Smooth muscle cell (in vitro differentiated cells): ENCODE measurements around the gene WNT6. TPM values are rescaled to one million over a fixed set of nuclear protein-coding genes. Genes with fewer than 3 reads are reported as not detected.

ENCODE experiments used
- DNase-seq: peaks from one replicate; lab custom pipeline; 2025; ENCODE audit not compliant: unreplicated experiment; lab: John Stamatoyannopoulos, UW
- H2AFZ ChIP-seq: fragments of 200-600 bp; sonication (generic); 2 replicates; pipeline ENCODE4 v1.6.0; 2016; ENCODE audit warnings: antibody characterized with exemption, low read depth, mild to moderate bottlenecking
- H3F3A ChIP-seq: fragments of 200-600 bp; sonication (generic); 2 replicates; pipeline ENCODE4 v1.6.0; 2017; ENCODE audit warnings: antibody characterized with exemption, low read depth
- H3K27ac ChIP-seq: fragments of 200-600 bp; sonication (generic); 2 replicates; pipeline ENCODE4 v1.5.1; 2016; ENCODE audit warnings: low read depth, mild to moderate bottlenecking
- H3K27me3 ChIP-seq: fragments of 200-600 bp; sonication (generic); 2 replicates; pipeline ENCODE4 v1.6.1; 2016; ENCODE audit warnings: low read depth, mild to moderate bottlenecking
- H3K36me3 ChIP-seq: fragments of 200-600 bp; sonication (generic); 2 replicates; pipeline ENCODE4 v1.5.1; 2016; ENCODE audit warnings: low read depth
- H3K4me1 ChIP-seq: fragments of 200-600 bp; sonication (generic); 2 replicates; pipeline ENCODE4 v1.5.1; 2016; ENCODE audit warnings: low read depth
- H3K4me2 ChIP-seq: fragments of 200-600 bp; sonication (generic); 2 replicates; pipeline ENCODE4 v1.6.0; 2016; ENCODE audit warnings: mild to moderate bottlenecking
- H3K4me3 ChIP-seq: fragments of 200-600 bp; sonication (generic); 2 replicates; pipeline ENCODE4 v1.5.1; 2016; ENCODE audit warnings: mild to moderate bottlenecking
- H3K79me2 ChIP-seq: fragments of 200-600 bp; sonication (generic); 2 replicates; pipeline ENCODE4 v1.6.0; 2016; ENCODE audit warnings: low read depth, mild to moderate bottlenecking
- H3K9ac ChIP-seq: fragments of 200-600 bp; sonication (generic); 2 replicates; pipeline ENCODE4 v1.6.0; 2016; ENCODE audit warnings: low read depth
- H3K9me3 ChIP-seq: fragments of 200-600 bp; sonication (generic); replicated peaks from 2 replicates; pipeline ENCODE4 v1.5.1; 2016; ENCODE audit warnings: low read depth
- H4K20me1 ChIP-seq: fragments of 200-600 bp; sonication (generic); 2 replicates; pipeline ENCODE4 v1.6.0; 2016; ENCODE audit warnings: low read depth
- CTCF ChIP-seq: fragments of 200-600 bp; sonication (generic); IDR thresholded peaks from 2 replicates; pipeline ENCODE4 v1.5.1; 2017; ENCODE audit warnings: borderline replicate concordance, mild to moderate bottlenecking, antibody characterized with exemption; ENCODE audit not compliant: insufficient read depth, poor library complexity, severe bottlenecking
- WGBS: methylation state at CpG from one replicate; pipeline ENCODE4 v1.1.7; 2016; ENCODE audit warnings: low lambda C conversion rate; 5-methylcytosine and 5-hydroxymethylcytosine counted together
- polyA plus RNA-seq: library from polyadenylated mRNA; unstranded; fragments of >200 nt; fragmentation: Nextera tagmentation; extraction: Ambion mirVana; gene quantifications from 2 replicates; pipeline ENCODE4 v1.2.1, GENCODE V29; 2016
- total RNA-seq: library from RNA; depleted of rRNA; stranded (reverse); fragments of >200 nt; gene quantifications from 2 replicates; pipeline ENCODE4 v1.2.3, GENCODE V29; 2014

Gene WNT6
- total and polyA plus RNA-seq, 2 experiments from 2014 or later: 7.9 to 12.1 TPM

DNA sequence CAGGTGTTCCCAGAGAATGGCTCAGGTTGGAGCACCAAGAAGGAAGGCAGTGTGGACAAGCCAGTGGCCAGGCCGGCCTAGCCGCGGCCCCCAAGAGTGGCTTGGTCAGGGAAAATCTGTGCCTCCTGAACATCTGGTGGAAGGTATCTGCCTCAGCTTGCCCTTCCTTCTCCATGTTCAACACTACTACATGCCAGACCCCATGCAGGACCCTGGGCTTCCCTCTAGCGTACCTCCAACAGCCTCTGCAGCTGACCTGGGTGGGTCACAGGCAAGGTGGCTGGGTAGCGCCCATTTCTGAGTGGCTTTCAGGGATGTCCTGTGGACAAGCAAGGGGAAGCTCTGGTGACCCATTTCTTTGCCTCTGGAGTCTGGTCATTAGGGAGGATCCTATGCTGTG, 28.7 kb downstream of the WNT6 start:
- no peaks in the 10 kb centered on the region for H3K9me3 ChIP-seq
- H3K36me3 ChIP-seq: no peaks in the 10 kb centered on the region
- H3K9ac ChIP-seq: no peak overlapping the region
- H3K27me3 ChIP-seq: peaks cover 17% of the 10 kb centered on the region
- H3K4me3 ChIP-seq: no peak overlapping the region
- no peak overlapping the region for H3K27ac ChIP-seq
- TF ChIP-seq CTCF: no peak
- WGBS: 99% methylated on average over 5 of the region's 5 CpGs
- H2AFZ ChIP-seq: no peak overlapping the region
- H4K20me1 ChIP-seq: no peaks in the 10 kb centered on the region
- no peaks in the 10 kb centered on the region for H3K79me2 ChIP-seq
- no peaks in the 10 kb centered on the region for H3F3A ChIP-seq
- peaks cover 3% of the 10 kb centered on the region for H3K4me1 ChIP-seq
- no peak for DNase-seq
- no peak overlapping the region for H3K4me2 ChIP-seq

GRCh38 chr2:218889937-218890336, 30.3 kb downstream of the WNT6 start:
- H3K4me3 ChIP-seq: no peak overlapping the region
- H3K9me3 ChIP-seq: no peaks in the 10 kb centered on the region
- H3K4me2 ChIP-seq: no peak overlapping the region
- WGBS: 91% methylated on average over 23 of the region's 23 CpGs
- no peak overlapping the region for H2AFZ ChIP-seq
- H4K20me1 ChIP-seq: no peaks in the 10 kb centered on the region
- H3K27me3 ChIP-seq: peaks cover 15% of the 10 kb centered on the region
- TF ChIP-seq CTCF: no peak
- no peaks in the 10 kb centered on the region for H3F3A ChIP-seq
- H3K9ac ChIP-seq: no peak overlapping the region
- H3K36me3 ChIP-seq: no peaks in the 10 kb centered on the region
- H3K79me2 ChIP-seq: no peaks in the 10 kb centered on the region
- peaks cover 5% of the 10 kb centered on the region for H3K4me1 ChIP-seq
- no peak overlapping the region for H3K27ac ChIP-seq
- DNase-seq: no peak

- Histone ChIP-seq H3K27ac (no peak overlapping the region), H3K4me1 (peaks cover 5% of the 10 kb centered on the region), H4K20me1 (no peaks in the 10 kb centered on the region), H3K9ac (no peak overlapping the region), H3K4me3 (no peak overlapping the region), H3K9me3 (no peaks in the 10 kb centered on the region), H2AFZ (no peak overlapping the region), H3K4me2 (no peak overlapping the region), H3K36me3 (no peaks in the 10 kb centered on the region), H3K27me3 (peaks cover 17% of the 10 kb centered on the region), H3K79me2 (no peaks in the 10 kb centered on the region), H3F3A (no peaks in the 10 kb centered on the region)
- WGBS: 79% methylated on average over 3 of the region's 3 CpGs
- DNase-seq: no peak
- TF ChIP-seq CTCF: no peak
These were observed 30.8 kb downstream of the WNT6 start for GRCh38 chr2:218890369-218890768.

DNA sequence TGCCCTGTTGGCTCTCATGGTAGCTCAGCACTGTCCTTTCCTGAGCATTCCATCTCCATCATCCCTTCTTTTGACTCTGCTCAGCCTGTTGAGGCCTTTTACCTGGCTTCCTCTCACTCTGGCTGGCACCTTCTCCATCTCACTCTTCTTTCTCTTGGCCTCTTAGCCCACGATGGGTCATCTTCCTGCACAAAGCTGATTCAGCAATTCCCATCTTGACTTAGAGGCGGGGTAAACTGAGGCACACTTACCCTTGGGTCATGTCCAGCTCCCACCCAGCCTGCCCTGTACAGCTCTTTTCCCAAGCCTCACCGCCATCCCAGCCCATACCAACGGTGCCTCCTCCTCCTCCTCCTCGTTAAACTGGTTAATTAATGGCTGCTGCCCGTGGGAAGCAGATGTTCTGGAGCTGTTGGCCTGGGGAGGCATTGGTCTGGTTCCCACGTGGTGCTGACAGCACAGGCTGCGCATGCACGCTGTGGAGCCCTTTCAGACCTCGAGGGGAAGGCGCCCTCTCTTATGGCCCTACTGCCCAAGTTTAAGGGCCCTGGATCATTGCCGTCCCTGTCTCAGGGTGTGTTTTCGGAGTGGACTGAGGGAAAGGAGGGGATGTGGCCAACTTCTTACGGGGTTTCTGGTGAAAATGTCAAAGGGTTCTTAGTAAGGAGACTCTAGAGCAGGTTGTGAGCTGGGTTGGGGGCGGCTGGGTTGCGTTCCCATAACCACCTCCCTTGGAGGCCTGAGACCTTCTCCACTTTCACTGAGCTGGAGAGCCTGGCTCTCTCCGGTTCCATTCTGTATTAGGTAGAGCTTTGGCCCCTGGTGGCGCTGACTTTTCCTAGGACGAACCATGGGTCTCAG, 31.9 kb downstream of the WNT6 start:
- no peak overlapping the region for H3K27ac ChIP-seq
- H3K4me1 ChIP-seq: peaks cover 5% of the 10 kb centered on the region
- no peak overlapping the region for H3K9ac ChIP-seq
- DNase-seq: no peak
- 65% methylated on average over 19 of the region's 19 CpGs for WGBS
- H3K4me2 ChIP-seq: no peak overlapping the region
- no peak for TF ChIP-seq CTCF
- H4K20me1 ChIP-seq: no peaks in the 10 kb centered on the region
- no peaks in the 10 kb centered on the region for H3K9me3 ChIP-seq
- no peak overlapping the region for H2AFZ ChIP-seq
- no peak overlapping the region for H3K4me3 ChIP-seq
- H3K36me3 ChIP-seq: no peaks in the 10 kb centered on the region
- no peaks in the 10 kb centered on the region for H3K79me2 ChIP-seq
- H3F3A ChIP-seq: no peaks in the 10 kb centered on the region
- peaks cover 21% of the 10 kb centered on the region for H3K27me3 ChIP-seq
